HG03175 (cell line): ENCODE data around the gene HJV.
A peak's percentile ranks its signal among the peaks of the same experiment; 100 is the strongest.
"Not testable (repeated sequence)": the region's sequence is repeated elsewhere in the genome, so short reads cannot be mapped to it uniquely, and the experiment has no call there.

Experiments
- ATAC-seq: cut with Tn5 transposase; IDR thresholded peaks from one replicate; pipeline ENCODE4 v1.9.1; 2021; ENCODE audit warnings: mild to moderate bottlenecking, moderate library complexity; ENCODE audit not compliant: unreplicated experiment

Gene HJV, protein sequence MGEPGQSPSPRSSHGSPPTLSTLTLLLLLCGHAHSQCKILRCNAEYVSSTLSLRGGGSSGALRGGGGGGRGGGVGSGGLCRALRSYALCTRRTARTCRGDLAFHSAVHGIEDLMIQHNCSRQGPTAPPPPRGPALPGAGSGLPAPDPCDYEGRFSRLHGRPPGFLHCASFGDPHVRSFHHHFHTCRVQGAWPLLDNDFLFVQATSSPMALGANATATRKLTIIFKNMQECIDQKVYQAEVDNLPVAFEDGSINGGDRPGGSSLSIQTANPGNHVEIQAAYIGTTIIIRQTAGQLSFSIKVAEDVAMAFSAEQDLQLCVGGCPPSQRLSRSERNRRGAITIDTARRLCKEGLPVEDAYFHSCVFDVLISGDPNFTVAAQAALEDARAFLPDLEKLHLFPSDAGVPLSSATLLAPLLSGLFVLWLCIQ

GRCh38 chr1:146021622-146022402 is at the start of gene HJV:
TSS of gene HJV (minus strand) at chr1:146021735. CDS start at chr1:146020231, 1,504 bp downstream.
- no peak for ATAC-seq

DNA sequence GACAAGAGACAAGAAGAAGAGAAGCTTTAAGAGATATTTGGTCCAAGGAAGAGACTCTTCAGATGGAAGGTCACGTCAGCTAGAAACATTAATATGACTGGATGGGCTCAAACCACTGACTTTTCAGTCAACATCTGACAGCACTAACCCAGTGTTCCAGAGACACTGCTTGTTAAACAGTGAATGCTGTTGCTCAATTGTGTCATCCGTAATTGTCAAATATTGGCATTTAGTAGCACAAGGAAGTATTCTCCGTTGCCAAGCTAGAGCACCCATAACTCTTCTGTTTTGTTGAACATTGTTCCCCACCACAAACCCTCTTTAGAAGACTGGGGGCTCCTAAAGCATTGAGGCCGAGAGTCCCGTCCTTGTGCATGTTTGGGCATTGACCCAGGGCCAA is 37.6 kb upstream of the HJV start:
- not testable (repeated sequence) for ATAC-seq

DNA sequence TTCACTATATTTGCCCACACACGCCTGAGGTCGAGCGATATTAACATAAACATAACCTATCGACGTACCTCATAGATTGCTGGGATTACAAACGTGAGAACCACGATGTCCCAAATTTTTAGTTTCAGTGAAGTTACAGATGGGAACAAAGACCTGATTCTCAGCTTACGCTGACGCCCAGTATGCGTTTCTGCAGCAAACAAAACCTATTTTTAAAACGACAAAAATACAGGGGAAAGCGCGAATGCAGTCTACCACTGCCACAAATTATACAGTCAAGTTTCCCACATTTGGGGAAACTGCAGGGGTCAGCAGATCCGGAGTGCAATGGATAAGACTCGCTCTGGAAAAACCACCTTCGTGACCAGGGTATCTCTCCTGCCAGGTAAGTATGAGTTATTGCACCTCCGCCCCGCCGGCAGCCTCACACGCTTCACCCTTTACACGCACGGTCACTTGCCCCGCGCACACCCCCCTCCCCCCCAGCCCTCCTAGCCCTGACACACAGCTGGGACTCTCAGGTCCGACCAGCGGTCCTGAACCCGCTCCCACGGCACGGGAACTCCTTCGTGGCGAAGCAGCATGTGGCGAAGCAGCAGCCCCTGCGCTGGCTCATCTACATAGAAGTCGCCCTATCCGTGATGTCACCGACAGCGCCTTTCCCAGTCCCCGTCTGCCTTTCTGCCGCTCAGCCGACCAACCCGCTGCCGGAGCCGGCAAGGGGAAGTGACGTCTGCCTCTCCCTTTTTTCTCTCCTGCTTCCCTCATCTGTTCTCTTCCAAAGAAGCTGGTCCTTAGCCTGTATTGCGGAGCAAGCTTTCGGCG is 30.5 kb upstream of the HJV start:
- ATAC-seq = peak; percentile 81

DNA sequence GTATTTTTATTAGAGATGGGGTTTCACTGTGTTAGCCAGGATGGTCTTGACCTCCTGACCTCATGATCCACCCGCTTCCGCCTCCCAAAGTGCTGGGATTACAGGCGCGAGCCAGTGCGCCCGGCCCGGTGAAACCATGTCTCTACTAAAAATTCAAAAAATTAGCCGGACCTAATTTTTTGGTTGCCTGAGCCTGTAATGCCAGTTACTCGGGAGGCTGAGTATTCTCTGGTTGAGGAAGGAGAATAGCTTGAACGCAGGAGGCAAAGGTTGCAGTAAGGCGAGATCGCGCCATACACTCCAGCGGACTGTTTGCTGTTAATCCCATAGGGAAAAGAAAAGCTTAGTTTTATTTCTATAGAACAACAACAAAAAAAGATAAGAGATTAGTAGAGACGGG is 29.9 kb upstream of the HJV start:
- ATAC-seq = no peak

DNA sequence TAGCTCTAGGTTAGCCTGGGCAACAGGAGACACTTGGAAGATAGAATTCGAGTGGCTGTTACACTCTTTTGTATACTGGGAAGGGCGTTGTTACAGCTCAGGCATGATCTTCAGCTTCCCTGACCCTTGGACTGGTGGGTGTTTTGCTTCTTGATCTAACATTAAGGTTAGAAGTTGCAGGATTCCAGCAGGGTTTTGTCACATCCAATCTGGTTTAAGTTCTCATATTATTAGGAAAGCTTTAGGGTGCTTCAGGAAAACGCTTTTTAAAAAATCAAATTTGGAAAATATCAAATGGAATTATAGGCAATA is 29.1 kb upstream of the HJV start:
- not testable (repeated sequence) for ATAC-seq

DNA sequence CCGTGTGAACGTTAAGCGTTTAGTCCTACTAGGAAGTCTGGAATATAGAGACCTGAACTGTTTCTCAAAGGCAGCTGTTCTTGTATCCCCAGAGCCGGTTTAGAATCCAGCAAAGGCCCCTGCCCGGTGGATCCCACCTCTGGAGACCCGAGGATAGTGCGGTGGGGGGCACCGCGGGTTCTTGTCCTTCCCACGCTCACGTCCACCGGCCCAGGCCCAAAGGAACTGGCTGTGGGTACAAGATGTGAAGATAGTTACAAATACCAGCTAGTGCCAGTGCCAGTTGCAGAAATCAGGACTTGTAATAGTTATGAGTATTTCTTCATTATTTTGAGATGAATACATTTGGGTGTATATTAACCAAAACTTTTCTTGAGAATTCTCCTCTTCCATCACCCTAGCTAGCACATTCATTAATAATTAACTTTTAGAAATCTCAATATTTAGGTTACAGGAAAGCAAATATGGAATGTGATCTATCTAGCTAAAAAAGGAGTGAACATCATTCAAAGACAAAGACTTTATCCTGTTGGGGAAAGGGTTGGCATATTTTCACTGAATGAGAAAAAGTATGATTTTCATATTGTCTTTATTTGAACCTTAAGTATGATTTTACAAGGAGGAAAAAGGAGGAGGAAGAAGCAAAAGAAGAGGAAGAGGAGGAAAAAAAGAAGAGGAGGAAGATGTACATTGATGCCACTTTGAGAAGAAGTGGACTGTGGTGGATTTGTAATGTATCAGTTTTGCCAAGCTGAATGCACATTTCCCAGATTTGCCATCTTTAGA is 28.5 kb upstream of the HJV start:
- ATAC-seq = not testable (repeated sequence)

- ATAC-seq = no peak
Observed at GRCh38 chr1:146049436-146049835, 27.9 kb upstream of the HJV start.

DNA sequence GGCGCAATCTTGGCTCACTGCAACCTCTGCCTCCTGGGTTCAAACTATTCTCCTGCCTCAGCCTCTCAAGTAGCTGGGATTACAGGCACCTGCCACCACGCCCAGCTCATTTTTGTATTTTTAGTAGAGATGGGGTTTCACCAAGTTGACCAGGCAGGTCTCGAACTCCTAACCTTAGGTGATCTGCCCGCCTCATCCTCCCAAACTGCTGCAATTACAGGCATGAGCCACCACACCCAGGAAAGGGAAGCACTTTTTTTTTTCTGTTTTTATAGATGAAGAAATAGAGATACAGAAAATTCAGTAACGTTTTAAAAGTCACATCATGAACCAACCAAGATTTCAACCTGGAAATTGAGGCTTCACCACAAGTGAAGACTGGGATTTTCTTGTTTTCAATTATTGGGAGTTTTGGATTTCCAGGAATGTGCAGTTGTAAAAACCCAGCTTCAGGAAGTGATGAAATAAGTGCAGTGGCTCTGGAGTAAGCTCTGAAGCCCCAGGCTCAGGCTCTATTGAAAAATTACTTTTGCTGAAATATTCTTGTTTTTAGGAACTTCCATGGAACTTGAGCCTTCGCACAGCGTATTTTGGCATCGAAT is 27.1 kb upstream of the HJV start:
- not testable (repeated sequence) for ATAC-seq

DNA sequence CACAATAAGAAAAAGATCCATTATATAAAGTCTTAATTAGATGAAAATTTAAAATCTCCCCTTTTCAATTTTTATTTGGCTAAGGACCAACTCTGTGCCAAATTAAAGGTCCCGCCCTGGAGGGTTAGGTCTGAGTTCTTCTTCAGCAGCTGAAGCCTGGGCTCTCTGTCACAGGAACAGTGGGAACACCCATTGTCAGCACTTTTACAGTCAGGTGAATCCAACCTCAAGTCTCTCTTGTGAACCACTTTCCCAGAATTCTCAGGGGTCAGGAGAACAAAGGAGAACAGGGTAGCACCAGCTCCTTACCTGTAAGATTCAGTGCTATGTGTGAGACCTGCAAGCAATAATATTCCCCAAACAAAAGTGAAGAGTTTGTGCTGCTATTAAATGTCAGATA is 25.1 kb upstream of the HJV start:
- no peak for ATAC-seq

DNA sequence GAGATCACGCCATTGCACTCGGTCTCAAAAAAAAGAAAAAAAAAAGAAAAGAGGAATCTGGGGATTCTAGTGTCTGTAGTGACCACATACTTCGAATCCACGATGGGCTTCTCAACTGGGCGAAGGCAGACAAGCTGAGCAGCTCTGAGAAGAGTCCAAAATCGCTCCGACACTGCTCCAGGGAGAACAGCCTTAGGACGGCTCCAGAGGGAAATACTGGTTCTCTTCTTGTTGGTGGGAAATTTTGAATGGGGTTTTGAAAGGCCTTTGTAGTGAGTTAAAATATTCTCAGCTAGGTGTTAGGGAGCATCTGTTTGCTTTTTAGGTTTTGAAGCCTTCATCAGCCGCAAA is 18.3 kb upstream of the HJV start:
- ATAC-seq = no peak

DNA sequence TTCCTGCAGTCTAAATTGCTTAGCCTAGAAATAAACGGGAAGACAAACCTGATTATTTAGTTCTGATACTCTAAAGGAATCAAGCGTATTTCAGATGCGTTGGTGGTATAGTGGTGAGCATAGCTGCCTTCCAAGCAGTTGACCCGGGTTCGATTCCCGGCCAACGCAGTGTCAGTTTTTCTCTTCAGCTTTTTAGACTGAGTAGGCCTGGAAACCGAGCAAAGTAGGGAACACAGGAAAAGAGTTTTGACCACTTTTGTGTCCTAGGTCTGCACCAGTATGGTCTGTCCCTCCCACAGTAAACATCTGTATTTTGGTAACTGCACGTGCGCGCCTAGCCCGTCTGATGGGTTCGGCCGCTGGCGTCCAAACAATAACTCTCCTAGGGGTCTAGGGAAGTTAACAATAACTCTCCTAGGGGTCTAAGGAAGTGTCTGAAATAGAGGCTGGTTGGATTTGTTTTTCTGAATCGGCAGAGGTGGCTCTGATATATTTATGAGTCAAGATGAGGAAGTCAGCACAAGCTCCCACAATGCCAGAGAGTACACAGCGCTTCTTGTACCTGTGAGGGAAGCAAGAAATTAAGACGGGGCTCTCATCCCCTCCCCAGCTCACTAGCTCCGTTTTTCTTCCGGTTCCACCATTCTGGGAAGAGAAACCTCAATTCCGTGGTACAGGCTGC is 15.6 kb upstream of the HJV start:
- ATAC-seq = peak; percentile 32

DNA sequence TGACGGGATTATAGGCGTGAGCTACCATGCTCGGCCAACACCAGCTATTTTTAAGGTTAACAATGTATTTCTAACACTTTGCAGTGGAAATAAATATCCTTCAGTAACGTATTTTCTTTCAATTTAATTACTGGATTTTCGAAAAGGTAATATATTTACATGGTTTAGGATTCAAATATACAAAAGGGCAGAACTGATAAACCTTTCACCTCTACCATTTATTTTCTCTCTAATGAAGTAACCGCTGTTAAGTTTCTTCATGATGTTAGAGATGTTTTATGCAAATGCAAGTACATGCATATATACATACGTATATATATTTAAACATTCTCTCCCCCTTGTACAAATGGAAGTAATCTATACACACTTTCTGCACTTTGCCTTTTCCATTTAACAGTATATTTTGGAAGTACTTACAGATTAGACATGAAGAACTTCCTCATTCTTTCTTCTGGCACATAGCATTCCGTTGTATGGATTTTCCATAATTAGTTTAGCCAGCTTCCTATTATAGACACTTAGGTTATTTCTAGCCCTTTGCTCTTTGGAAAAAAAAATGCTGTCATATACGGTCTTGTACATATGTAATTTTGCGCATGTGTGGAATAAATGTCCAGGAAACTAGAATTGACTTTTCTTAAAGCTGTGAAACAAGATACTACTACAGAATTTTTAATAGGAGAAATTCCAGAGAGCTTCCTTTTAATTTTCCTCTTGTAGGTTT is 14.9 kb upstream of the HJV start:
- ATAC-seq = no peak

- no peak for ATAC-seq
Observed at GRCh38 chr1:146035048-146035423, 13.5 kb upstream of the HJV start.

- ATAC-seq = no peak
Observed at GRCh38 chr1:146032631-146033219, 11.2 kb upstream of the HJV start.

GRCh38 chr1:146031476-146031875 is 9.9 kb upstream of the HJV start:
- no peak for ATAC-seq

- no peak for ATAC-seq
Observed at GRCh38 chr1:146029117-146029516, 7.6 kb upstream of the HJV start.

DNA sequence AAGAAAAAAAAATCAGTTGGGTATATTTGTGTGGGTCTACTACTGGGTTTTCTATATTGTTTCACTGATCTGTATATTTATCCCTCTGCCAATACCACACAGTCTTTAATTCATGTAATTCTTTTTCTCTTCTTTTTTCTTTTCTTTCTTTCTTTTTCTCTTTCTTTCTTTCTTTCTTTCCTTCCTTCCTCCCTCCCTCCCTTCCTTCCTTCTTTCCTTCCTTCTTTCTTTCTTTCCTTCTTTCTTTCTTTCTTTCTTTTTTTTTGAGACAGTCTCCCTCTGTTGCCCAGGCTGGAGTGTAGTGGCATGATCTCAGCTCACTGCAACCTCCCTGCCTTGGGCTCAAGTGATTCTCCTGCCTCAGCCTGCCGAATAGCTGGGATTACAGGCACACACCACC is 5.1 kb upstream of the HJV start:
- not testable (repeated sequence) for ATAC-seq

GRCh38 chr1:146025787-146026495 is 4.4 kb upstream of the HJV start:
- not testable (repeated sequence) for ATAC-seq
